Tongue (tissue), 2 donors: ENCODE results near the gene KY. TPM values are rescaled to one million over a fixed set of nuclear protein-coding genes. Genes with fewer than 3 reads are reported as not detected.

Experiments used
- DNase-seq: peaks from one replicate; pipeline ENCODE4 v3.0.0-alpha.2; 2015
- total RNA-seq: library from RNA; depleted of rRNA; stranded (reverse); fragments of >200 nt; gene quantifications from one replicate; pipeline ENCODE4 v1.2.3, GENCODE V29; 2014

KY gene
- total RNA-seq, 1 donor from 2014 or later, result 222 TPM

DNA sequence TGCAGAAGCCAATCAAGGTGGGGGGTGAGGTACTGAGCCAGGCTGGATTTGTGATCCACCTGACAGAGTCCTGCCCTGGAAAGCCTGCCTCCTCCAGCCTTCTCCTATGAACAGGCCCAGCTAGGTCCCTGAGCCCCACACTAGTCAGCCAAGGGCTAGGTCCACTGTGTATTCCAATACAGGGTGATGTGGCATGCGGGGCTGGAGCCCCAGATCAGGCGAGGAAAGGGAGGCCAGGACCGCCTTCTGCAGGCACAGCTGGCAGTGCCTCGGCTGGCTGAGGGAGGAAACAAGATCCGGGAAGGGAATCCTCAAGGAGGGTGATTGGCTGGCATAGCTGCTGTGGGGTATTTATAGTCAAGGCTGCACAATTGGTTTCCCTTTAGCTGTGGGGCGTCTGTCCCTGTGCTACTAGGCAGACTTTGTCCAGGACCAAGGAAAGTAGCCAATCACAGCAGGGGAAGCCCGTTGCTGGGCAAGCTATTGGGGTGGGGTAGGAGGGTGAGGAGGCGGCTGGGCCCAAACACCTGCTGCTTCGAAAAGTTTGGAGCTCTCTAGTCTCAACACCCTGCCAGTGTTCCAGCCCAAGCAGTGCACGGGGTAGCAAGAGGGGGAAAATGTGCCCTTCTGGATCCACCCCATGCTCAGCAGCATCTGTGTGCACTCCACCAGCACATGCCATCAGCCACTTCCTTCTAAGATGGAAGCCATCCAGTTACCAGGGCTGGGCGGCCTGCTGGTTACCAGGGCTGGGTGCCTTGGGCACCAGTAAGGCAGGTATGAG lies 5.9 kb downstream of the KY start:
- DNase-seq, result peak; percentile 96

DNA sequence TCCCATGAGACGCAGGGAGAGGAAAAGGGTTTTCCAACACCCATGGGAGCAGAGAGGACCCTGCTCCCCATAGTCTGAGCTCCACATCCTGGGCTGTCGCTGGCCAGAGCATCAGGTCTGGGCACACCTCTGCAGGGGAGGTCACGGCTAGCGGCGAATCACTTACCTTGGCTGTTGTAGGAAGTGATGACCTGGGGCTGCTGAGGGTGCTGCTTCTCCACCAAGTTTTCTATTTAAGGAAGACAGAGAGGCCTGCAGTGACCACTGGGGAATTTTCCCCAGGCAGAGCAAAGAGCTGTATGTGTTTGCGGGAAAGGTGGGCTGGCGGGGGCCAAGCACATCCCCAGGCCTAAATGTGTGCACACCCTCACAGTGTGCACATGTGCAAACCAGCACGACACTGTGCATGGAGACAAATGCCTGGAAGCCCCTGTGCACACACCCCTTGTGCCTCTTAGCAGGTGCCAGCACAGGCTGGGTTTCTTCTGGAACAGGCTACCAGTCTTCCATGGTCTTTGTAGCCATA lies 7.6 kb downstream of the KY start:
- DNase-seq, result peak; percentile 8

DNA sequence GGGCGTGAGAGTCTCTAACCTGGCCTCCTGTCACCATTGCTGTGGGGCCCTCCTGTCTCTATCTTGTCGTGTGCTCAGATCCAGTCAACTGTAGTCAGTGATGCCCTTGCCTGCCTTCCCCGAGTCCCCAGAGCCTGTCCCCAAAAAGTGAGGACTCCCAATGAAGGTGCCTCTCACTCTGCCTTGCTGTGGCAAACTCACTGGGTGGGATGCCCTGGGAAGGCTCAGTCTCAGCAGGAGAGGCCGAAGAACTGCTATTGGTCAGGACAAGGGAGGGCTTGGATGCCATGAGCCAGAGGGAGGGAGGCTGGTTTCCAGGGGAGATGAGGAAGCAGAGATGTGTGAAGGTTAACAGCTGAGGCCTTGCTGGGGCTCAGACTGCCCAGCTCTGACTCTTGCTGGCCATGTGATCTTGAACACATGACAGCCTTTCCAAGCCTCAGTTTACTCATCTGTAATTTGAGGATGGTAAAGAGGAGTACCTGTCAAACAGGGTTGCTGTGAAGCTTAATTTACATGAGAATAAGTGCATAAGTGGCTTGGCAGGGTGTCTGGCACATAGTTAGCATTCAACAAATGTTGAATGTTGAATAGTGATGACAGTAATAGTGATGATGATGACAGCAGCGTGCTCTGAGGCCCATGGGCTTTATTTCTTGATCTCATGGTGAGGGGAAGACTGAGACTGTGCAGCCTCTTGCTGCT lies 8.2 kb downstream of the KY start:
- DNase-seq, result no peak

DNA sequence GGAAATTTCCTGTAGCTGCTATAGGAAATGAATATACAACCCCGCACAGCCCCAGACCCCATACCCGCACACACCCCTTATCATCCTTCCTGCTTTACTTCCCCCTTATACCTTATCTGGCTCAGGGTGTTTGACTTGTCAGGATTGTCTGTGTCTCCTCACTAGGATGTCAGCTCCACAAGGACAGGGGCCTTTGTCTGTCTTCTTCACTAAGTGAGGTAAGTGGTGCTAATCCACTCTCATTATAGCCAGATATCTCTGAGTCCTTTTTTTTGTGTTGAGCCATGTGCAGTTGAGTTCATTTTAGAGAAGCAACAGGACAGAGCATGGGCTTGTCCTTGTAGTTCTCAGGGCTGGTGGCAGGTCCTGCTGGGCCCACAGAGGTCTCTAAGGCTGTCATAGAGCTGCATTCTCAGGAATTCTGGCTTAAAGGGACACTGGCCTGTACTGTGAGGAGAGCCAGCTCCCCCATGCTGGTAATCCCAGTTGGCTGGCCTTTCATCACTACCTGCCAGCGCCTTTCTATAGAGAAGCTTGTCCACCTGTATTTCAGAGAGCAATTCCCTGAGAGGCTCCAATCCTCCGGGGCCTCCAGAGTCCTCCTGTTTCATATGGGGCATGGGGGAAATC lies 9.0 kb downstream of the KY start:
- DNase-seq, result no peak

DNA sequence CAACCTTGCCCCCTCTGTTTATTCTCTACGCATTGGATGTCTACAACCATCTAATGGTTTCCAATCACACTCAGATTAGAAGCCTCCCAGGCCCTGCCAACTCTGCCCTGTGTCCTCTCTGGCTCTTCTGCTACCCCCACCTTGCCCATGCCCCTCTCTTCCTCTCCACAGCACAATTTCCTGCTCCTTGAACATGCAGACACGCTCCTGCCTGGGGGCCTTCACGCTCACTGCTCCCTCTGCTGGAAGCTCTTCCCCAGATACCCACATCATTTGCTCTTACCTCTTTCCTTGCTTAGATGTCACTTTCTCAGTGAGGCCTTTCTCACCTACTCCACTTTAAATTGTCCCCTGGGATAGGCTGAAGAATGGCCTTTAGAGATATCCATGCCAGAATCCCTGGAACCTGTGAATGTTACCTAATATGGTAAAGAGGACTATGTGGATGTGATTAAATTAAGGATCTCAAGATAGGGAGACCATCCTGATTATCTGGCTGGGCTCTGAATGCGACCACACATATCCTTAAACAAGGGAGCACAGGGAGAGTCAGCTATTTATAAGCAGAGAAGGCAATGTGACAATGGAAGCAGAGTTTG lies 9.9 kb downstream of the KY start:
- peak; percentile 44 for DNase-seq

DNA sequence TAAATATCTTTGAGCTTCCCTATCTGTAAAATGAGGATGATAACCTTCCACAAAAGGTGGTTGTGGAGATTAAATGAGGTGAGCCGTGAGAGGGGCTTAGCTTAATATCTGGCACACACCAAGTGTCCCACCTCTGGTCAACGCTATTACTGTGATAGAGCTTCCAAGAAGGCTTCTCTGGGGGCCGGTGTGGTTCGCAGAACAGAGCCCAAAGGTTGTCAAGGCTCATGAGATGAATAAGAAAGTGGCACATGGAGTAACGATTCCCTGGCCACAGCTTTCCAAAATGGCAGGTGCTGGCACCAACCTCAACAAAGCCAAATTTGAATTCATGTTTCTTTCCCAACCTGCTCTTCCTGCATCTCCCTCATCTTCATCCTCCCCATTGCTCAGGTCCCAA lies 10.4 kb downstream of the KY start:
- no peak for DNase-seq

DNA sequence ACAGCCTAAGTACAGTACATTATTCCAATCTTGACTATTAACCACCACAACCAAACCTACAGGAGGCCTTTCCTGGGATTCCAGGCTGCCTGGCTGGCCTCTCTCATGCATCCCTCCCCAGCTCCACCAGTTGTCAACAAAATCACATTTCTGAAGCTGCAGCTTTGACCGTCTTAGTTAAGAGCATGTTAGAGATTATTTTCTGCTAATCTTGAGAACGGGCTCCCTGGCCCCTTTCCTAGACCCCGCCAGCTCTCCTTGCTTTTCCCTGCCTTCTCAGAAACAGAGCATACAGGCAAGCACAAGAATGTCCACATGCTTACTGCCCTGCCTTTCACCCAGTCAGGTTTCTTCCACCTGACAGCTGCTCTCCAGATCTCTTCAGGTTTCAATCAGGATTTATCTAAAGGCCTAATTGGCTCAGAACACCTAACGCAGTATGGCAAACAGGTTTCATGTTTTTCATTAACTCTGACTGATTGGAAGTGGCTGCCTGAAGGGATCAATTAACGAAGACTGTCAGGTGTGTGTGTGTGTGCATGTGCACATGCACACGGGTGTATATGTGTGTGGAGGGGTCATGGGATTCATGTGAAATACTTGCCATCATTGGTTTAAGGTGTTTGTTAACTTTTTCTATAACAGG lies 12.3 kb downstream of the KY start:
- no peak for DNase-seq

DNA sequence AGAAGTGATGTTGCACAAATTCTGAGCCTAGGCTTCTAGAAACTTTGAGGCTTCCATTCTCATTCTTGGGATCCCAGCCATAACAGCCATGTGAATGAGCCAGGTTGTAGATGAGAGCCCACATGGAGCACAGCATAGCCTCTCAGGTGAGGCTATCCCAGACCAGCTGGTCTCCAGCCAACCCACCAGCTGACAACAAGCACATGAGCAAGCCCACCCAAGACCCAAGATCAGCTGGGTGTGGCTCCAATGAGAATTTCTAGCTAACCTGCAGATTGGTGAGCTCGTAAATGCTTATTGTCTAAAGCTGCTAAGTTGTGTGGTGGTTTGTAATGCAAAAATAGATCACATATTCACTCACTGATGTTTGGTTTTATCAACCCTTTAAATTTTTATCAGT lies 14.4 kb downstream of the KY start:
- no peak for DNase-seq

DNA sequence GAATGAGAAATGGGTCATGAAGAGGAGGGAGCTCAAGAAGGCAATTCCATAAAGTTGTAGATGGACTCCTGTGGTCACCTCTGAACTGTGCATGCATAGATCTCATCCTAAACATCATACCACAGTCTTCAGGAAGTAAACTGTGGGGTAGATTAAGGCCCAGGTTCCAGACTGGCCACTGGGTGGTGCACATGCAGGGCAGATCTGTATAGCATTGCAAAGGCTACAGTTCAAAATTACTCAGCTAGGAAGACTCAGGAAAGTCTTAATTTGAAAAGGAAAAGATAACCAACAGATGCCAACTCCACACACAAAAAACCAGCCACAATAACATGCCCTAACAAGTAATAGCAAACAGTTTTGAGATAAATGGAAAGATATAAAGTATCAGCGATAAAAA lies 20.3 kb downstream of the KY start:
- no peak for DNase-seq

DNA sequence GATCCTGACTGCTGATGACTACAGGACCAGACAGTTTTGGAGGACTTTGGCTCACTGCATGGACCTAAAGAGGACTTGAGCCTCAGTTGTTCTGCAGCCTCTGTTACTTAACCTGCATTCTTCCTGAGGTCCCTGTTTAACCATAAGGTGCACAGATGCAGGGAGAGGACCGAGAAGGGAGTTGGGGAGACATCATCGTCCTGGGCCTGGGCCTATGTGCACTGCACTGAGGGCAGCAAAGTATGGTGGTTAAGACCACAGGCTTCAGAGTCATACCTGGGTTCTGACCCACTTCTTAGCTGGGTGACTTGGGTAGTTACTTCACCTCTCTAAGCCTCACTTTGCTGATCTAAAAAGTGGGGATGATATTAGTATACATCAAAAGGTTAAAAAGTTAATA lies 21.9 kb downstream of the KY start:
- no peak for DNase-seq

DNA sequence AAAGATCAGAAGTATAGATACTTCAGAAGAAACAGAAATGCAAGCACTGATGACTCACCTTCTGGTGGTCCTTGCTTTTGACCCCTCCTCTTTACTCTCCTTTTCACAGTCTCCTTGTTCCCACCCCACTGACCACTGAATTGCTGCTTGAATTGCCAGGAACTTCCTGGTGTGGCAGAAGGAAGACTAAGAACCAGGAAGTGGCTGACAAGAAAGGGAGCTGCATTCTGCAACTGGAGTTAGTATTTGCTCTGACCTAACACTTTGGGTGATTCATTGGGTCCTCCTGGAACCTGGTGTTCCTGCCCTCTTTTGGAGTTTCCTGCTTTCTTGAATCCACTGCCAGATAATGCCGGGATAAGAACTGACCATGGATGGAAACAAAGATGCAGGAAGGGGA lies 23.0 kb downstream of the KY start:
- no peak for DNase-seq

DNA sequence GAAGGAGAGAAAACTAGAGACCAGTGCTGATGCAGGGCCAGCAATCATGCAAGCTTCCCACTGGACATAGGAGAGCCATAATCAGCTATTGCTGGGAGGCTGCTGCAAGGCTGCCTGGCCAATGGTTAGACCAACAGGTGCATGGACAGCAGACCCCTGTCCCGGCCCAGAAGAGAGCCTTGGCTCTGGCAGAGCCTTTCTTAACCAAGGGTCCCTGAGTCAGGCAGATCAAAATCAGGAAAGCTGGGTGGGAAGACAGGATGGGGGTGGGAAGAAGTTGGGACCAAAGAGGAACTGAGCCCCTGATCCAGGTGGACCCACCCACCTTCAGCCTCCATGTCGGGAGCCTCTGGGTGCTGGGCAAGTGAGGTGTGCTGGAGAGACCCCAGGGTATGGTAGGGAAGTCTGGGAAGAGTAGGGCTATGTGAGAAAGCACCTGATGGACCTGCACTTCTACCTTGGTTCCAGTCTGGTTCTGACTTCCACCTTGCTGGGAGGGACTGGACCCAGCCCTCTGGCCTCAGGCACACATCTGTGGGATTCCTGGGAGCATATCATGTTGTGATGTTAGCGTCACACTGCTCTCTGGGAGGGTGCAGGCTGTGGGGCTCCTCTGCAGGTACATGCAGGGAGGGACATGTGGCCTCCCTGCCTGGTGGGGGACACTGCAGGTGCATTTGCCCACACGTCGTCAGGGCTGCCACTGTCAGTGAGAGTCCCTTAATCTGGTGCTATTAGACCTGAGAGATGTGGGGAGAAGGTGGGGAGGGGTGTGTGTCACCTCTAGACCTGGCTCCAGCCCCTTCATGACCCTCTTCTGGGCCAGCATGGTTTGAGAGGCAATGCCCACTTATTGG lies 24.7 kb downstream of the KY start:
- DNase-seq, result no peak

DNA sequence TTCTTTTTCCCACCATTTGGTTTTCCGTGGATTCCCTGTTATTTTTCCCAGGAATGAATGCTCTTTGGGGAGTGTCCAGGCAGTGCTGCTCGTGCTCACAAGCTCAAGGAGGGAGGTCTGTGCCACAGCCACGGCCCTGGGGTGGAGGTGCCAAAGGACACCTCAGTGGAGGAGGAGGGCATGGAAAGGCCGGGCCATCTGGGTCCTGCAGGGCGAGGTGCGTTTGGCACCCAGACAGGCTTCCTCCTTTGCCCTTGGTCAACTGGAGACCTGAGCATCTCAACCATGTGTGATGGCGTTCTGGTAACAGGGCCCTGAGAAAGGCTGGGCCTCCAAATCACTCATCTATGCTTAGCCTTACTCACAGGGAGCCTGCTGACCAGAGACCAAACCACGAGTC lies 25.4 kb downstream of the KY start:
- no peak for DNase-seq

DNA sequence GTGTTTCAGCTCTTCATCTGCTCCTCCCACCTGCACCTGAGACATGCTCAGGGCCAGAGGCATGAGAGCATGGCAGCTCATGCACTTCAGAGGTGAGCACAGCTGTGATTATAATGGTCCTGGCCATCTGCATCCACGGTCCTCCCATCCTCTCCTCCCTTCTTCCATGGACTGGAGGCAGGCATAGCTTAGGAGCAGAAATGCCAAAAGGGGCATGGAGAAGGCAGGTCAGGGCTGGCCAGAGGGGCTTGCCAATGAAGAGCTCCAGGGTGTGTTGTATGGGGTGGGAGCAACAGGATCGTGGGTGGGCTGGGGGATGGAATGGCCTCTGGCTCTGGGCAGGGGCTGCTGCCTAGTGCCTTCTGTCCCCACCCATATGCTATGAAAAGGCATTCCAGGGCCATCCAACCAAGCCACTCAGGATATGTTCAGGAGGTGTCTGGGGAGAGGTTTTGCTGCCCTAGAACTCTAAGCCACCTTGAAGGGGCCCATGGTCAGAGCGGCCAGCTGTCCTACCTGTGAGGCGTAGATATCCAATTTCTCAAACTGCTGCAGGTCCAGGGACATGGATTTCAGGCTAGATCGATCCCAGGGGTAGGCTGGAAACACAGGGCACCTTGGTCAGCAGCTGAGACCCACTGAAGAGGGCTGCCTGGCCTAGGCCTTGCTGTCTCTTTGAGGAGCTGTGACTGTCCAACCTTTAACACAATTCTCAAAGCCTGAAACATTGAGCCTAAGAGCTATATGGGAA lies 26.1 kb downstream of the KY start:
- DNase-seq, result no peak

DNA sequence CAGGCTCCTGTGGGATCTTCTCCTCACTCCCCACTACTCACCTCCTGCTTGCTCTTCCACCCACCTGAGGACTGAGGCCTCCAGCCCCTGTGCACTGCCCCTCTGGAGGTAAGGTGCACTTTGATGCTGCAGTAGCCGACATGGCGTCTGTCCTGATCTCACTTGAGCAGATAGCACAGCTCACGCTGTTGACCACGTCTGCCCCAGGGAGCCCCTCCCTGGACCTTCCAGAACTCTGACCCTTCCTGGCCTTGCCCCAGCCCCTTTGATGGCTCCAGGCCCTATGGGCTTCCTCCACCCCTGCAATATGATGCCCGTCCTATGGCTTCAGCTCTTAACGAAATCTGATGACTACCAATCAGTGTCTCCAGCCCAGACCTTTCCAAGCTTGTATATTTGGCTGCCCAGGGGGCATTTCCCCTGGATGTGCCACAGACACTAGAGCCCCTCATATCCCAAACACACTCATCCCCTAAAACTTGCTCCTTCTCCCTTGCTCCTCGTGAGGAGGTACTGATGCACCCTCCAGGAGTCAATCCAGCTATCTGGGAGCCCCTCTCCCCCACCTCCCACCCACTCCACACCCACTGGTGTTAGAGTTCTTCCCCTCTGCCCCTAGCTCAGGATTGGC lies 27.1 kb downstream of the KY start:
- no peak for DNase-seq

DNA sequence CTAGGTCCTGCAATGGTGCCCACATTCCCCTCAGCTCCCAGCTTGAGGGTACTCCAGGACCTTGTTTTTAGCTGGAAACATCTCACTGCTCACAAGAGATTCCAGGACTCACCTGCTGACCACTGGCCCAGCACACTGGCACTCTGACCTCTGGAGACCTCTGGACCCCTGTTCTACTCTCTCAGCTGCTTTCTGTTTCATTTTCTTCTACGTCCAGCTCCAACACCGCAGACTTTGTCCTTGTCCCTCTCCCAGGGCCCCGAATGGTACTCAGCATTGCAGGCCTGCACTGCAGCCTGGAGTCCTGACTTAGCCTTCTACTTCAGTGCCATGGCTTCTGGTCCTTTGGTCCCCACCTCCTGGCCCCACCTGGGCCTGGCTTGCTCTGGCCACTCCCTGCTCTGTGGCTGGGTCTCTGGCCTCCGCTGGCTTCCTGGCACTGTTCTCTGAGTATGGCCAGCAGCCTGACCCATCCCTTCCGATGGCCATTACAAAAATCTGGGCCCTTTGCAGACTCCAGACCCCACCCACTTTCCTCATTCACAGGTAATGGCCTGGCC lies 27.9 kb downstream of the KY start:
- no peak for DNase-seq

DNA sequence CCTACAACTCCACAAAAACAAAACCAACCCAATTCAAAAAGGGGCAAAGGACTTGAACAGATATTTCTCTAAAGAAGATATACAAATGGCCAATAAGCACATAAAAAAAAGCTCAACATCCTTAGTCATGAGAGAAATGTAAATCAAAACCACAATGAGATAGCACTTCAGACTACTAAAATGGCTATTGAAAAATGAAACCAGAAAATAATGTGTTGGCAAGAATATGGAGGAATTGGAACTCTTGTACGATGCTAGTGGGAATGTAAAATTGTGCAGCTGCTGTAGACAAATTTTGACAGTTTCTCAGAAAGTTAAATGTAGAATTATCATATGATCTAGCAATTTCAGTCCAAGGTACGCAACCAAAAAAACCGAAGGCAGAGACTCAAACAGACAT lies 29.0 kb downstream of the KY start:
- DNase-seq, result no peak

DNA sequence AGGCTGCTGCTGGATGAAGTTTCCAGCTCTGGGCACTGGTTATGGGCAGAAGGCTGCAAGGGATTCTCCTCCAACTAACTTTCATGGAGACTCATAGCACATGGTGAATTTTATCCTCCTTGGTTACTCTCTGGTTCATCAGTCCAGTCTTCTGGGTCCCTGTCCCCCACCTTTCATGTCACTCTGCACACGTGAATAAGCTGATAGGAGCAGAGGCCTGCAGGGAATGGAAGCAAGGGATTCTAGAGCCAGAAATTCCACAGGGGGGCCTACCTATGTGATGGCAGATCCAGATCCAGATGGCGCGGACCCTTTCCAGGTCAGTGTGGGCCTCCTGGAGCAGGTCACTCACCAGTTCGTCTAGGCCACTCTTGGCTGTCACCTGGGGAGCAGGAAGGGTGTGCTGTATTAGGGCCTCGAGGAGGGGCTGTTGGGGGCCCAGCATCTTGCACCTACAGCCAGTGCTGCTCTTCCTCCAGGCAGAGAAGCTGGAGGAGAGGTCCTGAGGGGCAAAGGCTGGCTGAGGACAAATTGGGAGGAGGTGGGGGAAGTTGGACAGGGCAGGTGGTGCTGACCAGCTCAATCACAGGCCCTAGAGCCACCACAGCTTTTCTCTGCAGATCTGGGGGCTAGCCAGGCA lies 30.2 kb downstream of the KY start:
- DNase-seq, result no peak

DNA sequence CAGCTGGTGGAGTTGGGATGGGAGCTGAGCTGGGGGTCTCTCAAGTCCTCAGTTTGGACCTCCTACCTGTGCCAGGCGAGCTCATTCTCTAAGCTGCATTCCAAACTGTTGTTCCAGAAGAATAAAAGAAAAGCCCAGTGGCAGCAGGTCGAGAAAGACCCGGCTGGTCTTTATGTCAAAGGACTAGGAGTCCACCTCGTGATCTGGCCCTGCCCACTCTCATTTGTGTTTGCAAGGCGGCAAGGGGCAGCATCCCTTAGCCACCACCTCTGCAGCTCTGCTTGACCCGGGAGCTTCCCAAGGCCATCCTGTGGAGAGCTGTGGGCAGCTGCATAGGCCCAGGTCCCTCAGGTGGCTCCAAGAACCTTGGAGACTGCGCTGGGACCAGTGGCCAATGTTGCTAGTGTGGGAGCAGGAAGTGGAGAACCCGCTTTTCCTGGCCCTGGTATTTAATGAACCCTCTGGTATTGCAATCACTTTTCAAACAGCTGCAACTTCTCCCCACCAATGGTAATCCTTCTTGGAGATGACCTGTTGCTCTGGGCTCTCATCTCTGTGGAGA lies 30.9 kb downstream of the KY start:
- no peak for DNase-seq
